HG03064 (cell line): ENCODE data around the gene GPR146.

Experiments
- ATAC-seq: cut with Tn5 transposase; IDR thresholded peaks from one replicate; pipeline ENCODE4 v1.9.1; 2021; ENCODE audit warnings: low read depth; ENCODE audit not compliant: unreplicated experiment

The GPR146 gene

GRCh38 chr7:1090236-1090635, 45.9 kb downstream of the GPR146 start:
- ATAC-seq, result no peak

- ATAC-seq, result no peak
Observed at GRCh38 chr7:1090686-1091643, 46.6 kb downstream of the GPR146 start.

GRCh38 chr7:1091644-1092027, 47.3 kb downstream of the GPR146 start:
- ATAC-seq, result no peak

GRCh38 chr7:1092161-1092632, 47.9 kb downstream of the GPR146 start:
- ATAC-seq, result no peak

GRCh38 chr7:1092806-1093501, 48.6 kb downstream of the GPR146 start:
- ATAC-seq, result no peak

GRCh38 chr7:1093502-1093843, 49.1 kb downstream of the GPR146 start:
- ATAC-seq, result no peak

GRCh38 chr7:1093916-1094508, 49.7 kb downstream of the GPR146 start:
- ATAC-seq, result no peak

GRCh38 chr7:1094870-1095269, 50.5 kb downstream of the GPR146 start:
- ATAC-seq, result no peak

GRCh38 chr7:1095621-1096155, 51.3 kb downstream of the GPR146 start:
- no peak for ATAC-seq

- no peak for ATAC-seq
Observed at GRCh38 chr7:1096156-1097119, 52.1 kb downstream of the GPR146 start.

- no peak for ATAC-seq
Observed at GRCh38 chr7:1097120-1097504, 52.8 kb downstream of the GPR146 start.

- no peak for ATAC-seq
Observed at GRCh38 chr7:1098243-1099153, 54.2 kb downstream of the GPR146 start.

- no peak for ATAC-seq
Observed at GRCh38 chr7:1099154-1099542, 54.8 kb downstream of the GPR146 start.

GRCh38 chr7:1099637-1100036, 55.3 kb downstream of the GPR146 start:
- no peak for ATAC-seq

GRCh38 chr7:1100386-1100785, 56.0 kb downstream of the GPR146 start:
- ATAC-seq, result no peak

GRCh38 chr7:1100834-1101562, 56.7 kb downstream of the GPR146 start:
- no peak for ATAC-seq

- ATAC-seq, result no peak
Observed at GRCh38 chr7:1101563-1102431, 57.5 kb downstream of the GPR146 start.
